ENCODE data around the gene KRT6B.

- TF ChIP-seq CTCF (IDR thresholded peaks at IDR 0.05; ENCODE audit: poor library complexity, severe bottlenecking) (no peak), SMC3 (conservative IDR thresholded peaks at IDR 0.05; ENCODE audit: poor library complexity) (no peak), RAD21 (conservative IDR thresholded peaks at IDR 0.05) (no peak), REST (IDR thresholded peaks at IDR 0.05; ENCODE audit: borderline replicate concordance) (no peak), TAF1 (IDR thresholded peaks at IDR 0.05; ENCODE audit: low read depth) (no peak), EP300 (conservative IDR thresholded peaks at IDR 0.05; ENCODE audit: poor library complexity, severe bottlenecking) (no peak)
Measured at GRCh38 chr12:52402377-52402776, 49.6 kb downstream of the KRT6B start.
